GM23338 (cell line): ENCODE data around the gene YES1. TPM values are rescaled to one million over a fixed set of nuclear protein-coding genes. Genes with fewer than 3 reads are reported as not detected.

ENCODE experiments used
- ATAC-seq: fragments of 200-7000 bp; cut with Tn5 transposase; 3 replicates; pipeline ENCODE4 v1.9.1; 2020
- DNase-seq: peaks from one replicate; pipeline ENCODE4 v3.0.0-alpha.2; 2015; ENCODE audit warnings: low spot score
- H2AFZ ChIP-seq: fragments of 200-600 bp; sonication (generic); 2 replicates; pipeline ENCODE4 v1.8.0; 2016; ENCODE audit warnings: antibody characterized with exemption, mild to moderate bottlenecking, moderate library complexity
- H3F3A ChIP-seq: fragments of 200-600 bp; sonication (generic); replicated peaks from 2 replicates; pipeline ENCODE4 v1.8.0; 2017; ENCODE audit warnings: antibody characterized with exemption, mixed run types, low read depth
- H3K27ac ChIP-seq: fragments of 200-600 bp; sonication (generic); 2 replicates; pipeline ENCODE4 v1.6.1; 2016; ENCODE audit warnings: low read depth
- H3K27me3 ChIP-seq: fragments of 200-600 bp; sonication (generic); 2 replicates; pipeline ENCODE4 v1.8.0; 2016; ENCODE audit warnings: mild to moderate bottlenecking, mixed run types, moderate library complexity; ENCODE audit not compliant: insufficient read depth
- H3K36me3 ChIP-seq: fragments of 200-600 bp; sonication (generic); 2 replicates; pipeline ENCODE4 v1.8.0; 2016; ENCODE audit warnings: mild to moderate bottlenecking; ENCODE audit not compliant: insufficient read depth
- H3K4me1 ChIP-seq: fragments of 200-600 bp; sonication (generic); 2 replicates; pipeline ENCODE4 v1.8.0; 2016; ENCODE audit warnings: mild to moderate bottlenecking, moderate library complexity; ENCODE audit not compliant: insufficient read depth
- H3K4me2 ChIP-seq: fragments of 200-600 bp; sonication (generic); 2 replicates; pipeline ENCODE4 v1.7.1; 2017; ENCODE audit warnings: mixed run types
- H3K4me3 ChIP-seq: fragments of 200-600 bp; sonication (generic); 2 replicates; pipeline ENCODE4 v1.6.1; 2016; ENCODE audit warnings: mixed run types
- H3K79me2 ChIP-seq: fragments of 200-600 bp; sonication (generic); replicated peaks from 2 replicates; pipeline ENCODE4 v1.8.0; 2017; ENCODE audit warnings: mild to moderate bottlenecking; ENCODE audit not compliant: insufficient read depth
- H3K9me2 ChIP-seq: fragments of 200-600 bp; sonication (generic); 2 replicates; pipeline ENCODE4 v1.8.0; 2017; ENCODE audit not compliant: insufficient read depth
- H4K20me1 ChIP-seq: fragments of 200-600 bp; sonication (generic); replicated peaks from 2 replicates; pipeline ENCODE4 v1.8.0; 2017; ENCODE audit warnings: mild to moderate bottlenecking; ENCODE audit not compliant: insufficient read depth
- H3K27ac Mint-ChIP-seq: 2 replicates; pipeline ENCODE4 v1.8.0; 2020; ENCODE audit warnings: inconsistent platforms, mild to moderate bottlenecking, moderate library complexity, mixed read lengths
- H3K27me3 Mint-ChIP-seq: 3 replicates; pipeline ENCODE4 v1.8.0; 2022; ENCODE audit warnings: low read depth, mild to moderate bottlenecking, moderate library complexity, mixed read lengths, inconsistent platforms; ENCODE audit not compliant: insufficient read depth, poor library complexity
- H3K36me3 Mint-ChIP-seq: 3 replicates; pipeline ENCODE4 v1.8.0; 2021; ENCODE audit warnings: low read depth, mild to moderate bottlenecking, inconsistent platforms, moderate library complexity, mixed read lengths
- H3K4me1 Mint-ChIP-seq: 3 replicates; pipeline ENCODE4 v1.8.0; 2020; ENCODE audit warnings: mild to moderate bottlenecking, inconsistent platforms, mixed read lengths
- H3K4me3 Mint-ChIP-seq: 3 replicates; pipeline ENCODE4 v1.8.0; 2021; ENCODE audit warnings: moderate library complexity, mild to moderate bottlenecking, inconsistent platforms, mixed read lengths
- H3K9me3 Mint-ChIP-seq: 3 replicates; pipeline ENCODE4 v1.8.0; 2020; ENCODE audit warnings: moderate library complexity, mild to moderate bottlenecking, inconsistent platforms, mixed read lengths
- EZH2 ChIP-seq: fragments of 200-600 bp; sonication (generic); IDR thresholded peaks from one replicate; pipeline ENCODE4 v1.8.0; 2017; ENCODE audit warnings: antibody characterized with exemption, mild to moderate bottlenecking, low read depth; ENCODE audit not compliant: unreplicated experiment
- EZH2phosphoT487 ChIP-seq: fragments of 200-600 bp; sonication (generic); IDR thresholded peaks from one replicate; pipeline ENCODE4 v1.8.1; 2018; ENCODE audit warnings: antibody characterized with exemption; ENCODE audit not compliant: unreplicated experiment
- JUNB ChIP-seq: IDR thresholded peaks from one replicate; pipeline ENCODE4 v1.6.1; 2016; ENCODE audit warnings: antibody characterized with exemption; ENCODE audit not compliant: unreplicated experiment
- ZNF114 ChIP-seq: fragments of 250-450 bp; sonication (Bioruptor Pico); IDR thresholded peaks from 2 replicates; pipeline ENCODE4 v1.5.0; 2020; ENCODE audit warnings: mild to moderate bottlenecking, moderate library complexity
- polyA plus RNA-seq: library from polyadenylated mRNA; unstranded; fragments of >200 nt; fragmentation: Nextera tagmentation; extraction: Ambion mirVana; gene quantifications from 2 replicates; pipeline ENCODE4 v1.2.1, GENCODE V29; 2016
- total RNA-seq: library from RNA; depleted of rRNA; stranded (reverse); fragments of >200 nt; shearing (Covaris generic); gene quantifications from 2 replicates; pipeline ENCODE4 v1.2.3, GENCODE V29; 2014
- TF ChIP-seq, protein P1 (sequence below): fragments of 250-450 bp; sonication (Bioruptor Pico); IDR thresholded peaks from 2 replicates; pipeline ENCODE4 v1.5.0; 2020; ENCODE audit warnings: mild to moderate bottlenecking, moderate library complexity
- TF ChIP-seq, protein P2 (sequence below): IDR thresholded peaks from 2 replicates; pipeline ENCODE4 v1.6.1; 2016; ENCODE audit warnings: antibody characterized with exemption

Gene YES1
- total and polyA plus RNA-seq, 2 experiments from 2014 or later: 25.4 to 327 TPM

DNA sequence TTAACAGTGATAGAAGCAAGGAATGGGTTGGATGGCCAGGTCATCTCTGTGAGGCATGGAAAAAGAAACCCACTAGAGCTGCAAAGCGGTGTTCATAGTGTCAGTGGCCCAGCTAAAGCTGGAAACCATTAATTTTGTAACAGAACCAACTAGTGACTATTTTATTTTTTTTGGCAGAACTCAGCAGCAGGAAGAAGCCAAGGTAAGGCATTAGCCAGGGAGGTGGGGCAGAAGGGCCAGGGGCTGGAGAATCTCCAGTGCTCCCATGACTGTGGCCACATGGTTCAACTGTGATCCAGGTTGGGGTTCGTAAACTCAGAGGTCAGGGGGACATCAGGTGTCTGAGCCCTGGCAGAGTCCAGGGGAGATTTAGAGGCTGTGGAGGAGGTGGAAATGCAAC, 25.9 kb upstream of the YES1 start (continued):
- TF ChIP-seq, protein P1, sequence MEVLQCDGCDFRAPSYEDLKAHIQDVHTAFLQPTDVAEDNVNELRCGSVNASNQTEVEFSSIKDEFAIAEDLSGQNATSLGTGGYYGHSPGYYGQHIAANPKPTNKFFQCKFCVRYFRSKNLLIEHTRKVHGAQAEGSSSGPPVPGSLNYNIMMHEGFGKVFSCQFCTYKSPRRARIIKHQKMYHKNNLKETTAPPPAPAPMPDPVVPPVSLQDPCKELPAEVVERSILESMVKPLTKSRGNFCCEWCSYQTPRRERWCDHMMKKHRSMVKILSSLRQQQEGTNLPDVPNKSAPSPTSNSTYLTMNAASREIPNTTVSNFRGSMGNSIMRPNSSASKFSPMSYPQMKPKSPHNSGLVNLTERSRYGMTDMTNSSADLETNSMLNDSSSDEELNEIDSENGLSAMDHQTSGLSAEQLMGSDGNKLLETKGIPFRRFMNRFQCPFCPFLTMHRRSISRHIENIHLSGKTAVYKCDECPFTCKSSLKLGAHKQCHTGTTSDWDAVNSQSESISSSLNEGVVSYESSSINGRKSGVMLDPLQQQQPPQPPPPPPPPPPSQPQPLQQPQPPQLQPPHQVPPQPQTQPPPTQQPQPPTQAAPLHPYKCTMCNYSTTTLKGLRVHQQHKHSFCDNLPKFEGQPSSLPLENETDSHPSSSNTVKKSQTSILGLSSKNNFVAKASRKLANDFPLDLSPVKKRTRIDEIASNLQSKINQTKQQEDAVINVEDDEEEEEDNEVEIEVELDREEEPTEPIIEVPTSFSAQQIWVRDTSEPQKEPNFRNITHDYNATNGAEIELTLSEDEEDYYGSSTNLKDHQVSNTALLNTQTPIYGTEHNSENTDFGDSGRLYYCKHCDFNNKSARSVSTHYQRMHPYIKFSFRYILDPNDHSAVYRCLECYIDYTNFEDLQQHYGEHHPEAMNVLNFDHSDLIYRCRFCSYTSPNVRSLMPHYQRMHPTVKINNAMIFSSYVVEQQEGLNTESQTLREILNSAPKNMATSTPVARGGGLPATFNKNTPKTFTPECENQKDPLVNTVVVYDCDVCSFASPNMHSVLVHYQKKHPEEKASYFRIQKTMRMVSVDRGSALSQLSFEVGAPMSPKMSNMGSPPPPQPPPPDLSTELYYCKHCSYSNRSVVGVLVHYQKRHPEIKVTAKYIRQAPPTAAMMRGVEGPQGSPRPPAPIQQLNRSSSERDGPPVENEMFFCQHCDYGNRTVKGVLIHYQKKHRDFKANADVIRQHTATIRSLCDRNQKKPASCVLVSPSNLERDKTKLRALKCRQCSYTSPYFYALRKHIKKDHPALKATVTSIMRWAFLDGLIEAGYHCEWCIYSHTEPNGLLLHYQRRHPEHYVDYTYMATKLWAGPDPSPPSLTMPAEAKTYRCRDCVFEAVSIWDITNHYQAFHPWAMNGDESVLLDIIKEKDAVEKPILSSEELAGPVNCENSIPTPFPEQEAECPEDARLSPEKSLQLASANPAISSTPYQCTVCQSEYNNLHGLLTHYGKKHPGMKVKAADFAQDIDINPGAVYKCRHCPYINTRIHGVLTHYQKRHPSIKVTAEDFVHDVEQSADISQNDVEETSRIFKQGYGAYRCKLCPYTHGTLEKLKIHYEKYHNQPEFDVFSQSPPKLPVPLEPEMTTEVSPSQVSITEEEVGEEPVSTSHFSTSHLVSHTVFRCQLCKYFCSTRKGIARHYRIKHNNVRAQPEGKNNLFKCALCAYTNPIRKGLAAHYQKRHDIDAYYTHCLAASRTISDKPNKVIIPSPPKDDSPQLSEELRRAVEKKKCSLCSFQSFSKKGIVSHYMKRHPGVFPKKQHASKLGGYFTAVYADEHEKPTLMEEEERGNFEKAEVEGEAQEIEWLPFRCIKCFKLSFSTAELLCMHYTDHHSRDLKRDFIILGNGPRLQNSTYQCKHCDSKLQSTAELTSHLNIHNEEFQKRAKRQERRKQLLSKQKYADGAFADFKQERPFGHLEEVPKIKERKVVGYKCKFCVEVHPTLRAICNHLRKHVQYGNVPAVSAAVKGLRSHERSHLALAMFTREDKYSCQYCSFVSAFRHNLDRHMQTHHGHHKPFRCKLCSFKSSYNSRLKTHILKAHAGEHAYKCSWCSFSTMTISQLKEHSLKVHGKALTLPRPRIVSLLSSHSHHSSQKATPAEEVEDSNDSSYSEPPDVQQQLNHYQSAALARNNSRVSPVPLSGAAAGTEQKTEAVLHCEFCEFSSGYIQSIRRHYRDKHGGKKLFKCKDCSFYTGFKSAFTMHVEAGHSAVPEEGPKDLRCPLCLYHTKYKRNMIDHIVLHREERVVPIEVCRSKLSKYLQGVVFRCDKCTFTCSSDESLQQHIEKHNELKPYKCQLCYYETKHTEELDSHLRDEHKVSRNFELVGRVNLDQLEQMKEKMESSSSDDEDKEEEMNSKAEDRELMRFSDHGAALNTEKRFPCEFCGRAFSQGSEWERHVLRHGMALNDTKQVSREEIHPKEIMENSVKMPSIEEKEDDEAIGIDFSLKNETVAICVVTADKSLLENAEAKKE (CRISPR knock-in tag): no peak
- TF ChIP-seq EZH2: no peak
- no peak for TF ChIP-seq JUNB
- no peak for TF ChIP-seq EZH2phosphoT487
- TF ChIP-seq, protein P2, sequence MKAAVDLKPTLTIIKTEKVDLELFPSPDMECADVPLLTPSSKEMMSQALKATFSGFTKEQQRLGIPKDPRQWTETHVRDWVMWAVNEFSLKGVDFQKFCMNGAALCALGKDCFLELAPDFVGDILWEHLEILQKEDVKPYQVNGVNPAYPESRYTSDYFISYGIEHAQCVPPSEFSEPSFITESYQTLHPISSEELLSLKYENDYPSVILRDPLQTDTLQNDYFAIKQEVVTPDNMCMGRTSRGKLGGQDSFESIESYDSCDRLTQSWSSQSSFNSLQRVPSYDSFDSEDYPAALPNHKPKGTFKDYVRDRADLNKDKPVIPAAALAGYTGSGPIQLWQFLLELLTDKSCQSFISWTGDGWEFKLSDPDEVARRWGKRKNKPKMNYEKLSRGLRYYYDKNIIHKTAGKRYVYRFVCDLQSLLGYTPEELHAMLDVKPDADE: no peak
- no peak for TF ChIP-seq ZNF114

DNA sequence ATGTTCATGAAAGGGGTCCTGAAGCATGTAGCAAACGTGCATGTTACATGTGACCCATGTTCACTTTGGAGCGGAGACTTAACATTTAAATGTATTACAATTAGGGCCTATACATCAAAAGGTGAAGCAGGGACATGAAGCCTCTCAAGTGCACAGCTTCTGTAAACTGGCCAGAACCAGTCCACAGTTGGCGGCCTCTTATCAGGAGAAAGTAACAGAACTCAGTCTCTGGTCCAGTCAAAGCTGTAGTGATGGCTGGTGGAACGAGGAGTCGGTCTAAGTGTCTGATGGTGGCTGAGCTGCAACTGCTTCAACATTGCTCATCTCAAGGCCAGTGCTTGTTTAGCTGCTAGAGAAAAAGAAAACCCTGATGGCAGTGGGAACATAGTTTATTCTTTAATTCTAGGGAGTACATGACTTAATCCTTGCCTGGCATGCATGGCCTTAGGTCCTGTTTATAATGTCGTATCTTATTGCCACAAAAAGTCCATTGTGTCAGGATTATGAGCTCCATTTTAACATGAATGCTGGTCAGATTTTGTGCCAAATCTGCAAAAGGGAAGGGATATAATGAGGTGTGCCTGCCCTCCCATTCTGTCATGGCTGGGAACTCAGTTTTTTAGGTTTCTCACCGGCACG, 22.2 kb upstream of the YES1 start:
- H3K4me2 ChIP-seq: no peak overlapping the region
- H3K79me2 ChIP-seq: no peaks in the 10 kb centered on the region
- H3K4me3 ChIP-seq: no peak overlapping the region
- TF ChIP-seq EZH2: no peak
- TF ChIP-seq, protein P2: no peak
- H3K4me1 ChIP-seq: peaks cover 12% of the 10 kb centered on the region; the same call in 1 of the 2 replicates
- H2AFZ ChIP-seq: no peak overlapping the region
- DNase-seq: no peak
- Mint-ChIP-seq H3K4me1 (peaks cover 18% of the 10 kb centered on the region), H3K36me3 (no peaks in the 10 kb centered on the region), H3K27me3 (peaks cover 16% of the 10 kb centered on the region), H3K4me3 (no peak overlapping the region), H3K9me3 (no peaks in the 10 kb centered on the region), H3K27ac (no peak overlapping the region)
- peaks cover 26% of the 10 kb centered on the region for H3K27me3 ChIP-seq
- no peak for ATAC-seq
- no peaks in the 10 kb centered on the region for H3K9me2 ChIP-seq
- no peak overlapping the region for H3K27ac ChIP-seq
- no peaks in the 10 kb centered on the region; the same call in 1 of the 2 replicates for H4K20me1 ChIP-seq
- no peaks in the 10 kb centered on the region for H3K36me3 ChIP-seq
- 0 out of 2 replicates have a peak, but pooled peaks cover 2% of the 10 kb centered on the region for H3F3A ChIP-seq
